T-helper 1 cell treated with Interleukin-12 subunit alpha and Interleukin-12 subunit beta and Interleukin-4 antibody, amounts not matched to agents 30 ng/mL and 1 ng/mL, for 36 hours (primary cell): ENCODE data around the gene SYT5. TPM values are rescaled to one million over a fixed set of nuclear protein-coding genes. Genes with fewer than 3 reads are reported as not detected.
"Not testable (repeated sequence)": the region's sequence is repeated elsewhere in the genome, so short reads cannot be mapped to it uniquely, and the experiment has no call there.

ENCODE experiments used
- intact Hi-C: fragments of 100-400 bp; cut with micrococcal nuclease; formaldehyde crosslinking; loops from one replicate; pipeline ENCODE4 v1.15.1; 2024
- total RNA-seq: library from RNA; stranded (reverse); gene quantifications from 2 replicates; pipeline ENCODE4 v1.2.3, GENCODE V29; 2022

Gene SYT5
- not detected in 2 replicates for total RNA-seq

GRCh38 chr19:55179606-55180484, at the start of gene SYT5:
Gene SYT5 (minus strand): TSS chr19:55180289. CDS start chr19:55179041, 1,248 bp downstream.
- intact Hi-C loops: loop anchor here (1.0 to 5.0 kb wide), 5 partner anchors 79 to 962 kb away; partner anchors contain the start of genes HSPBP1, KMT5C, PPP6R1 and ZNF444

- intact Hi-C loops: no loop called here
Observed at GRCh38 chr19:55229789-55230182, 49.7 kb upstream of the SYT5 start.

GRCh38 chr19:55229145-55229788, 49.2 kb upstream of the SYT5 start:
- intact Hi-C loops: no loop called here

- intact Hi-C loops: no loop called here
Observed at GRCh38 chr19:55228403-55229031, 48.4 kb upstream of the SYT5 start, which contains the start of gene TMEM86B. Gene TMEM86B (minus strand): TSS chr19:55228763. CDS start chr19:55228741, 22 bp downstream.

GRCh38 chr19:55228015-55228391, 47.9 kb upstream of the SYT5 start:
- intact Hi-C loops: no loop called here

- intact Hi-C loops: no loop called here
Observed at GRCh38 chr19:55227241-55228014, 47.3 kb upstream of the SYT5 start.

GRCh38 chr19:55226788-55227187, 46.7 kb upstream of the SYT5 start:
- intact Hi-C loops: no loop called here

- intact Hi-C loops: no loop called here
Observed at GRCh38 chr19:55226273-55226672, 46.2 kb upstream of the SYT5 start.

- intact Hi-C loops: no loop called here
Observed at GRCh38 chr19:55225415-55225958, 45.4 kb upstream of the SYT5 start.

GRCh38 chr19:55224679-55225414, 44.8 kb upstream of the SYT5 start:
- intact Hi-C loops: not testable (repeated sequence)

- intact Hi-C loops: no loop called here
Observed at GRCh38 chr19:55224038-55224665, 44.1 kb upstream of the SYT5 start.

- intact Hi-C loops: no loop called here
Observed at GRCh38 chr19:55223291-55224037, 43.4 kb upstream of the SYT5 start.

GRCh38 chr19:55220525-55220924, 40.4 kb upstream of the SYT5 start:
- intact Hi-C loops: no loop called here

- intact Hi-C loops: loop anchor here (1.0 kb wide), 1 partner anchor 43 kb away; the partner anchor contains the start of gene PPP6R1
Observed at GRCh38 chr19:55216461-55217198, 36.5 kb upstream of the SYT5 start.

GRCh38 chr19:55213547-55213946, 33.5 kb upstream of the SYT5 start:
- intact Hi-C loops: no loop called here

- intact Hi-C loops: loop anchor here (1.0 kb wide), 2 partner anchors 46 to 206 kb away; no protein-coding TSS in a partner anchor
Observed at GRCh38 chr19:55212447-55212846, 32.4 kb upstream of the SYT5 start.

- intact Hi-C loops: no loop called here
Observed at GRCh38 chr19:55209693-55210472, 29.8 kb upstream of the SYT5 start.
